ENCODE data around the gene ZNF385A.

Gene ZNF385A

GRCh38 chr12:54392485-54393206 is 8.1 kb upstream of the ZNF385A start:
- no peak for DNase-seq (ENCODE audit: low read depth)

GRCh38 chr12:54390668-54391551 is 6.4 kb upstream of the ZNF385A start:
- peak; percentile 47 for DNase-seq (ENCODE audit: low read depth)

- no peak for DNase-seq (ENCODE audit: low read depth)
These were observed 5.7 kb upstream of the ZNF385A start for GRCh38 chr12:54390176-54390667.

- DNase-seq (ENCODE audit: low read depth): no peak
These were observed 5.2 kb upstream of the ZNF385A start for GRCh38 chr12:54389607-54390175.

GRCh38 chr12:54389134-54389508 is 4.6 kb upstream of the ZNF385A start:
- DNase-seq (ENCODE audit: low read depth): no peak

- DNase-seq (ENCODE audit: low read depth): no peak
These were observed 4.0 kb upstream of the ZNF385A start for GRCh38 chr12:54388237-54389133.

- no peak for DNase-seq (ENCODE audit: low read depth)
These were observed 2.6 kb upstream of the ZNF385A start for GRCh38 chr12:54387114-54387467.

GRCh38 chr12:54386403-54387113 is 2.0 kb upstream of the ZNF385A start:
- no peak for DNase-seq (ENCODE audit: low read depth)

- no peak for DNase-seq (ENCODE audit: low read depth)
These were observed 850 bp upstream of the ZNF385A start for GRCh38 chr12:54385251-54385914.

GRCh38 chr12:54383041-54383609 is 1.4 kb downstream of the ZNF385A start:
- DNase-seq (ENCODE audit: low read depth): no peak

GRCh38 chr12:54381136-54381535 is 3.4 kb downstream of the ZNF385A start:
- no peak for DNase-seq (ENCODE audit: low read depth)

GRCh38 chr12:54379398-54380201 is 4.9 kb downstream of the ZNF385A start:
- DNase-seq (ENCODE audit: low read depth): peak; percentile 80

GRCh38 chr12:54378796-54379397 is 5.6 kb downstream of the ZNF385A start:
- no peak for DNase-seq (ENCODE audit: low read depth)

GRCh38 chr12:54377797-54378515 is 6.6 kb downstream of the ZNF385A start:
- DNase-seq (ENCODE audit: low read depth): no peak

GRCh38 chr12:54377007-54377406 is 7.5 kb downstream of the ZNF385A start:
- DNase-seq (ENCODE audit: low read depth): no peak

- no peak for DNase-seq (ENCODE audit: low read depth)
These were observed 7.9 kb downstream of the ZNF385A start for GRCh38 chr12:54376596-54376995.

- no peak for DNase-seq (ENCODE audit: low read depth)
These were observed 9.3 kb downstream of the ZNF385A start for GRCh38 chr12:54375259-54375579.

GRCh38 chr12:54374562-54375258 is 9.8 kb downstream of the ZNF385A start:
- no peak for DNase-seq (ENCODE audit: low read depth)

Data from stimulated activated CD8-positive, alpha-beta memory T cell treated with anti-CD3 and anti-CD28 coated beads, Interleukin-12 subunit alpha, Interleukin-12 subunit beta, amount 100 ng/mL, for 1 hour (primary cell).